Activated CD4-positive, alpha-beta T cell treated with anti-CD3 and anti-CD28 coated beads, Interleukin-2, amount 50 U/mL, for 24 hours (primary cell): ENCODE measurements around the gene KRT77.
A peak's percentile ranks its signal among the peaks of the same experiment; 100 is the strongest.
"Not testable (repeated sequence)": the region's sequence is repeated elsewhere in the genome, so short reads cannot be mapped to it uniquely, and the experiment has no call there.

Experiments
- DNase-seq, 2 donors: peaks; one replicate each; pipeline ENCODE4 v3.0.0-alpha.2; 2020; ENCODE audit warnings: low read depth in 1 of 2, low spot score in 1 of 2

KRT77 gene

GRCh38 chr12:52703424-52703823 is at the start of gene KRT77:
KRT77 (minus strand) TSS chr12:52703524; CDS start chr12:52703434, 90 bp downstream.
- DNase-seq = no peak

GRCh38 chr12:52752516-52752915 is 49.2 kb upstream of the KRT77 start:
- DNase-seq = no peak

- no peak for DNase-seq
Measured at GRCh38 chr12:52751795-52752194, 48.5 kb upstream of the KRT77 start.

- DNase-seq = not testable (repeated sequence)
Measured at GRCh38 chr12:52750532-52750931, 47.2 kb upstream of the KRT77 start.

GRCh38 chr12:52749827-52750226 is 46.5 kb upstream of the KRT77 start:
- DNase-seq = no peak

GRCh38 chr12:52748578-52748977 is 45.3 kb upstream of the KRT77 start:
- no peak for DNase-seq

- DNase-seq = no peak
Measured at GRCh38 chr12:52745554-52745953, 42.2 kb upstream of the KRT77 start.

GRCh38 chr12:52744493-52745156 is 41.3 kb upstream of the KRT77 start:
- DNase-seq = no peak

GRCh38 chr12:52742822-52743457 is 39.6 kb upstream of the KRT77 start:
- no peak for DNase-seq

GRCh38 chr12:52742196-52742580 is 38.9 kb upstream of the KRT77 start:
- no peak for DNase-seq

GRCh38 chr12:52741375-52742195 is 38.3 kb upstream of the KRT77 start:
- peak; percentile 21 to 29 for DNase-seq

GRCh38 chr12:52740584-52740983 is 37.3 kb upstream of the KRT77 start:
- DNase-seq = no peak

GRCh38 chr12:52739963-52740362 is 36.6 kb upstream of the KRT77 start:
- DNase-seq = no peak

GRCh38 chr12:52735816-52736632 is 32.7 kb upstream of the KRT77 start:
- no peak for DNase-seq

GRCh38 chr12:52735106-52735505 is 31.8 kb upstream of the KRT77 start:
- DNase-seq = no peak

GRCh38 chr12:52730793-52731192 is 27.5 kb upstream of the KRT77 start:
- no peak for DNase-seq

- no peak for DNase-seq
Measured at GRCh38 chr12:52730383-52730782, 27.1 kb upstream of the KRT77 start.

GRCh38 chr12:52729147-52729546 is 25.8 kb upstream of the KRT77 start:
- DNase-seq = no peak

- DNase-seq = no peak
Measured at GRCh38 chr12:52728374-52728773, 25.1 kb upstream of the KRT77 start.

GRCh38 chr12:52727037-52727436 is 23.7 kb upstream of the KRT77 start:
- no peak for DNase-seq

GRCh38 chr12:52726451-52726850 is 23.1 kb upstream of the KRT77 start:
- DNase-seq = no peak
